ENCODE results near the gene CPNE7. TPM values are rescaled to one million over a fixed set of nuclear protein-coding genes. Genes with fewer than 3 reads are reported as not detected.
A peak's percentile ranks its signal among the peaks of the same experiment; 100 is the strongest.

Gene CPNE7
- total and polyA plus RNA-seq, 10 of the 15 experiments (the other 5 are each of a cell fraction or from before 2014, with no cell fraction given), result 0.29 to 46.9 (median 17.5) TPM

- TF ChIP-seq E2F4 (IDR thresholded peaks at IDR 0.05; ENCODE audit: low read depth, low read length), result no peak
- TF ChIP-seq ZBED1 (IDR thresholded peaks at IDR 0.05; ENCODE audit: borderline replicate concordance), result peak; percentile 37; the same call in 1 of the 2 replicates
- TF ChIP-seq CHD1 (IDR thresholded peaks at IDR 0.05; ENCODE audit: low read depth, low read length), result no peak
- TF ChIP-seq IKZF1 (conservative IDR thresholded peaks at IDR 0.05), result no peak
- TF ChIP-seq POU2F2 (IDR thresholded peaks at IDR 0.05; ENCODE audit: borderline replicate concordance, low read depth, low read length), result no peak
- no peak for TF ChIP-seq PRDM15 (CRISPR knock-in tag; IDR thresholded peaks at IDR 0.05)
- no peak for TF ChIP-seq SMAD1 (IDR thresholded peaks at IDR 0.05; ENCODE audit: low read depth, partially characterized antibody)
Observed at GRCh38 chr16:89564476-89565255, 10.9 kb upstream of the CPNE7 start (continued).

GRCh38 chr16:89565256-89565505 is 10.4 kb upstream of the CPNE7 start:
- peaks cover 22 to 25% of the 10 kb centered on the region in 2 experiments for H3K36me3 ChIP-seq (ENCODE audit: control insufficient read depth in 2 of 2, insufficient read depth in 2 of 2, low read length in 1 of 2)
- POLR2A ChIA-PET, result no interaction called here
- intact Hi-C loops (cut with micrococcal nuclease; ENCODE audit: unreplicated experiment), result no loop called here
- FAIRE-seq, result no peak
- H3K4me3 ChIP-seq, result peak overlapping the region; percentile 89; the same call in 1 of the 2 replicates
- H3K4me1 ChIP-seq (ENCODE audit: control insufficient read depth, insufficient read depth, low read length), result peaks cover 25% of the 10 kb centered on the region
- no peaks in the 10 kb centered on the region for H3K27me3 ChIP-seq (replicated peaks in 1 of 2; ENCODE audit: control insufficient read depth in 2 of 2, insufficient read depth in 2 of 2, low read length in 1 of 2)
- no TSS peak for BruUV-seq (replicated peaks)
- no peak overlapping the region for H3K27ac ChIP-seq (ENCODE audit: control insufficient read depth, insufficient read depth)
- peaks cover 35% of the 10 kb centered on the region for H3K79me2 ChIP-seq (ENCODE audit: control insufficient read depth, insufficient read depth, low read length)
- RAD21 ChIA-PET (ENCODE audit: unreplicated experiment), result no interaction called here
- CTCF ChIA-PET, result interaction anchor here (1.0 kb wide), 1 partner anchor 76 kb away, joined by 4 read pairs; no protein-coding TSS in a partner anchor
- no peak for DNase-seq (ENCODE audit: low read depth, low spot score)
- peak; percentile 2 for ATAC-seq
- H3K4me2 ChIP-seq (ENCODE audit: control insufficient read depth, insufficient read depth), result peak overlapping the region; percentile 80
- SMC1A ChIA-PET (ENCODE audit: uncharacterized antibody, unreplicated experiment), result interaction anchor here (1.0 kb wide), 1 partner anchor 325 kb away, joined by 3 read pairs; no protein-coding TSS in a partner anchor
- 0% methylated on average over 3 of the region's 3 CpGs for WGBS (ENCODE audit: insufficient coverage, insufficient replicate concordance, low lambda C conversion rate, missing lambda C conversion rate)
- peaks cover 29% of the 10 kb centered on the region for H4K20me1 ChIP-seq (ENCODE audit: control insufficient read depth, insufficient read depth)
- H2AFZ ChIP-seq (ENCODE audit: control insufficient read depth, low read depth, low read length), result no peak overlapping the region
- in situ Hi-C loops (cut with MboI), result no loop called here
- H3K9me3 ChIP-seq (replicated peaks; ENCODE audit: control insufficient read depth, insufficient read depth, low read length), result no peaks in the 10 kb centered on the region
- peak overlapping the region; percentile 15; the same call in 1 of the 2 replicates for H3K9ac ChIP-seq (ENCODE audit: control insufficient read depth, insufficient read depth, low read length)
- 0 out of 2 replicates have a peak, but pooled peaks have one; percentile 10 for TF ChIP-seq TARDBP (IDR thresholded peaks at IDR 0.05; ENCODE audit: borderline replicate concordance)
- TF ChIP-seq PRDM15 (CRISPR knock-in tag; IDR thresholded peaks at IDR 0.05), result no peak
- no peak for TF ChIP-seq NRF1 (conservative IDR thresholded peaks at IDR 0.05; ENCODE audit: low read depth, low read length)
- no peak for TF ChIP-seq NR2C1 (IDR thresholded peaks at IDR 0.05)
- TF ChIP-seq IRF5 (IDR thresholded peaks at IDR 0.05; ENCODE audit: borderline replicate concordance), result no peak
- no peak for TF ChIP-seq HDAC2 (IDR thresholded peaks at IDR 0.05)

Data from GM12878 (cell line).